AG04449 (cell line): ENCODE results near the gene IQCB1.
A peak's percentile ranks its signal among the peaks of the same experiment; 100 is the strongest.

Experiments used
- CTCF ChIA-PET: fragments of 350-600 bp; formaldehyde crosslinking; extraction: SDS; loops from one replicate; lab custom pipeline; 2021; ENCODE audit warnings: antibody characterized with exemption; lab: Yijun Ruan, JAX
- POLR2A ChIA-PET: fragments of 400-600, 350-600 bp; formaldehyde crosslinking; extraction: SDS; loops from one replicate; lab custom pipeline; 2020; ENCODE audit warnings: antibody characterized with exemption, inconsistent platforms; lab: Yijun Ruan, JAX
- DNase-seq: peaks from one replicate; pipeline ENCODE4 v3.0.0-alpha.2; 2010; ENCODE audit warnings: low read depth, low spot score
- H3K4me3 ChIP-seq: 2 replicates; pipeline ENCODE4 v1.5.1; 2011; ENCODE audit warnings: low read depth, mild to moderate bottlenecking, control low read depth, low read length
- TF ChIP-seq, protein P1 (sequence below): IDR thresholded peaks from one replicate; pipeline ENCODE4 v1.5.1; 2011; ENCODE audit warnings: mild to moderate bottlenecking, moderate library complexity, low read length, control low read depth, inconsistent platforms; ENCODE audit not compliant: insufficient read depth; ENCODE audit errors: missing control alignments

IQCB1 gene, protein sequence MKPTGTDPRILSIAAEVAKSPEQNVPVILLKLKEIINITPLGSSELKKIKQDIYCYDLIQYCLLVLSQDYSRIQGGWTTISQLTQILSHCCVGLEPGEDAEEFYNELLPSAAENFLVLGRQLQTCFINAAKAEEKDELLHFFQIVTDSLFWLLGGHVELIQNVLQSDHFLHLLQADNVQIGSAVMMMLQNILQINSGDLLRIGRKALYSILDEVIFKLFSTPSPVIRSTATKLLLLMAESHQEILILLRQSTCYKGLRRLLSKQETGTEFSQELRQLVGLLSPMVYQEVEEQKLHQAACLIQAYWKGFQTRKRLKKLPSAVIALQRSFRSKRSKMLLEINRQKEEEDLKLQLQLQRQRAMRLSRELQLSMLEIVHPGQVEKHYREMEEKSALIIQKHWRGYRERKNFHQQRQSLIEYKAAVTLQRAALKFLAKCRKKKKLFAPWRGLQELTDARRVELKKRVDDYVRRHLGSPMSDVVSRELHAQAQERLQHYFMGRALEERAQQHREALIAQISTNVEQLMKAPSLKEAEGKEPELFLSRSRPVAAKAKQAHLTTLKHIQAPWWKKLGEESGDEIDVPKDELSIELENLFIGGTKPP

DNA sequence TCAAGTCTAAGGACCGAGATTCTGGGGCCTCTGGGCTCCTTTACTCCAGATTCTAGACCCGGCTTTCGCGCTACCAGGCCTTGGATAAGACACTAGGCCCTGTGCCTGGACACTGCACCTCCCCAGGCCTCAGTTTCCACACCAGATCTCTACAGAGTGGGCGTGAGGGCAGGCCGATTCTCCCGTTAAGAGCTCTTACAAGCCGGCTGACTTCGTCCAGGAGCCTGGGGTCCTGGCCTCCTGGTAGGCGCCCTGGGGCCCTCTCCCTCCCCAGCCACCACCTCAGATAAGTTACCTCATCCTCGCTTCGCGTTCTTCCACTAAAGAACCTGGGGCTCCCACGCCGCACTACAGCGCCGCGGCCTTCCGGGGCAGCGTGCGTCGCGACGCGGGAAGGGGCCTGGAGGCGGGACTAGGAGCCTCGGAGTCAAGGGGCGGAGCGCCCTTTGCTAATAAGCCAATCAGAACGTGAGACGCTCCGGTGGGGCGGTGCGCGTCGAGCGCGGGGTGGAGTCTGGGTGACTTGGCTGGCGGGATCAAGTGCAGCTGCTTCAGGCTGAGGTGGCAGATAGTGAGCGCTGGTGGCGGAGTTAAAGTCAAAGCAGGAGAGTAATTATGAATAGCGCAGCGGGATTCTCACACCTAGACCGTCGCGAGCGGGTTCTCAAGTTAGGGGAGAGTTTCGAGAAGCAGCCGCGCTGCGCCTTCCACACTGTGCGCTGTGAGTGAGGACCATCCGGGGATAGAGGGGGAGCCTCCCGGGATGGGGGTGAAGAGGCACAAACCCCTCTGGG is at the start of gene IQCB1, which contains the start of gene EAF2:
TSS of gene IQCB1 (minus strand) at position 390 of the 794 bp plus-strand sequence. CDS start 6,100 bp downstream, outside the sequence.
TSS of gene EAF2 (plus strand) at position 539 of the 794 bp plus-strand sequence. CDS start at position 616, 77 bp downstream.
- H3K4me3 ChIP-seq: peak within 1 kb of the TSS; percentile 79
- POLR2A ChIA-PET: interaction anchor here (0.9 to 1.7 kb wide), 2 partner anchors 16 to 161 kb away, joined by 3 to 5 read pairs; no protein-coding TSS in a partner anchor
- CTCF ChIA-PET: interaction anchor here (0.6 kb wide), 1 partner anchor 9 kb away, joined by 3 read pairs; no protein-coding TSS in a partner anchor
- peak; percentile 74 for DNase-seq
- TF ChIP-seq, protein P1, sequence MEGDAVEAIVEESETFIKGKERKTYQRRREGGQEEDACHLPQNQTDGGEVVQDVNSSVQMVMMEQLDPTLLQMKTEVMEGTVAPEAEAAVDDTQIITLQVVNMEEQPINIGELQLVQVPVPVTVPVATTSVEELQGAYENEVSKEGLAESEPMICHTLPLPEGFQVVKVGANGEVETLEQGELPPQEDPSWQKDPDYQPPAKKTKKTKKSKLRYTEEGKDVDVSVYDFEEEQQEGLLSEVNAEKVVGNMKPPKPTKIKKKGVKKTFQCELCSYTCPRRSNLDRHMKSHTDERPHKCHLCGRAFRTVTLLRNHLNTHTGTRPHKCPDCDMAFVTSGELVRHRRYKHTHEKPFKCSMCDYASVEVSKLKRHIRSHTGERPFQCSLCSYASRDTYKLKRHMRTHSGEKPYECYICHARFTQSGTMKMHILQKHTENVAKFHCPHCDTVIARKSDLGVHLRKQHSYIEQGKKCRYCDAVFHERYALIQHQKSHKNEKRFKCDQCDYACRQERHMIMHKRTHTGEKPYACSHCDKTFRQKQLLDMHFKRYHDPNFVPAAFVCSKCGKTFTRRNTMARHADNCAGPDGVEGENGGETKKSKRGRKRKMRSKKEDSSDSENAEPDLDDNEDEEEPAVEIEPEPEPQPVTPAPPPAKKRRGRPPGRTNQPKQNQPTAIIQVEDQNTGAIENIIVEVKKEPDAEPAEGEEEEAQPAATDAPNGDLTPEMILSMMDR: peak; percentile 13

DNA sequence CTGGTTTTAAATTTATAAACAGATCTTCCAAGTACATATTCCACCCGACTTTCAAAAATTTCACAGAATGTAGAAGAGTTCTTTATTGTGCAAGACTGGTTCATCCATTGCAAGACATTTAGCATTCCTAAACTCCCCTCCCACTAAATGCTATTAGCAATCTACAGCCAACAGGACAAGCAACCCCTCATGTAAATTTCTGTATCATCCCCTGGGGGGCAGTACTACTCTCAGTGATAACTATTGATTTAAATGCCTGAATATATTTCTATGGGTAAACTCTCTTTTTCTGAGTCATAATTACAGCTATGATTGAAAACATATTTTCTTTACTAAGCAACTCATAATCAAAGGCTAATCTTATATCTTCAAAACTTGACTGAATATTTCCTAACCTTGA is 48.6 kb upstream of the IQCB1 start:
- CTCF ChIA-PET: interaction anchor here (0.7 to 2.3 kb wide), 2 partner anchors 9 to 337 kb away, joined by 3 to 6 read pairs; no protein-coding TSS in a partner anchor
- TF ChIP-seq, protein P1: peak; percentile 5
- DNase-seq: no peak
- POLR2A ChIA-PET: no interaction called here
- no peak overlapping the region for H3K4me3 ChIP-seq

DNA sequence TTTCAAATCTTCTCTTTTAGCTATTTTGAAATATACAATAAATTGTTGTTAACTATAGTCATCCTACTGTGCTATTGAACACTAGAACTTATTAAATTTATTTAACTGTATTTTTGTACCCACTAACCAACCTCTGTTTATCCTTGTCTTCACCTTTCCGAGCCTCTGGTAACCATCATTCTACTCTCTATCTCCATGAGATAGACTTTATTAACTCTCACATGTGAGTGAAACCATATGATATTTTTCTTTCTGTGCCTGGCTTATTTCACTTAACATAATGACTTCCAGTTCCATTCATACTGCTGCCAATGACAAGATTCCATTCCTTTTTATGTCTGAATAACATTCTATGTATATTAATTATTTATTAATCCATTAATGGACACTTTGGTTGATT is 43.6 kb upstream of the IQCB1 start:
- no peak overlapping the region for H3K4me3 ChIP-seq
- DNase-seq: no peak
- CTCF ChIA-PET: no interaction called here
- TF ChIP-seq, protein P1: no peak
- POLR2A ChIA-PET: no interaction called here

DNA sequence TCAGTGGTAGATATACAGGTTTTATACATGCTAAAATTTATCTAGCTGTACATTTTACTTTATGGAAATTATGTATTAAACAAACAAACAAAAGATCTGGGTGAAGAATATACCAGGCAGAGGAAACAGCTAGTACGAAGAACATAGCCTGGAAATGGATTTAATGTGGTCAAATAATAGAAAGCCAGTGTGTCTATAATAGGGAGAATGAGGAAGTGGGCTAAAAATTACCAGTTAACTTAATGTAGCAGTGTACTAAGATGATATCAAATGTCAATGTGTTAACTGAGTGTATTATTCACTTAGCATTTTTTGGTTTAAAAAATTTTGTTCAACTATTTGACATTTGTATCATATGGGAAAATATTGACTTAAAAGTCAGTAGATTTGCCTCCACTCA is 36.6 kb upstream of the IQCB1 start:
- TF ChIP-seq, protein P1: no peak
- no peak for DNase-seq
- CTCF ChIA-PET: no interaction called here
- no peak overlapping the region for H3K4me3 ChIP-seq
- POLR2A ChIA-PET: no interaction called here

DNA sequence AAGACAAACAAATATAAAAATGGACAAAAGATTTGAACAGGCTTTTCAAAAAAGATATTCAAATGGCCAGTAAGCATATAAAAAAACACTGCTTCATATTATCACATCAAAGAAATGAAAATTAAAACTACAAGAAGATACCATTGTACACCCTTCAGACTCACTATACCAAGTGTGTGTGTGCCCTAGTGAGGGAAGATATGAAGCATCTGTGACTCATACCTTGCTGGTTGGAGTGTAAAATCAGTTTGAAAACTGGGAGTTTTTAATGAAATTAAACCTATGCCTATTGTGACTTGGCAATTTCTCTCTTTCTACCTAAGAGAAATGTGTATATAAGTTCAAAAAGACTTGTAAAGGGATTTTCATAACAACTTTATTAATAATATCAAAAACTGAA is 35.9 kb upstream of the IQCB1 start:
- DNase-seq: no peak
- ChIA-PET CTCF (no interaction called here), POLR2A (no interaction called here)
- TF ChIP-seq, protein P1: no peak
- H3K4me3 ChIP-seq: no peak overlapping the region
